IMR-90 (cell line): ENCODE data around the gene DCHS1.

Source experiments
- CEBPB ChIP-seq: IDR thresholded peaks from 2 replicates; pipeline ENCODE4 v1.6.1; 2012; ENCODE audit warnings: low read depth, low read length, improper control_type of control experiment
- CTCF ChIP-seq: conservative IDR thresholded peaks from 2 replicates; pipeline ENCODE4 v1.5.1; 2012; ENCODE audit warnings: mild to moderate bottlenecking, low read depth, low read length, improper control_type of control experiment
- FOS ChIP-seq: fragments of 150-350 bp; IDR thresholded peaks from 2 replicates; pipeline ENCODE4 v1.6.1; 2016; ENCODE audit warnings: low read depth, low read length
- NFE2L2 ChIP-seq: fragments of 150-350 bp; IDR thresholded peaks from 2 replicates; pipeline ENCODE4 v1.6.1; 2016; ENCODE audit warnings: low read depth, mild to moderate bottlenecking, low read length
- POLR2A ChIP-seq: IDR thresholded peaks from 2 replicates; pipeline ENCODE4 v1.6.1; 2012; ENCODE audit warnings: mild to moderate bottlenecking, low read depth, low read length
- RAD21 ChIP-seq: IDR thresholded peaks from 2 replicates; pipeline ENCODE4 v1.6.1; 2012; ENCODE audit warnings: low read length, improper control_type of control experiment
- RFX5 ChIP-seq: IDR thresholded peaks from 2 replicates; pipeline ENCODE4 v1.8.0; 2012; ENCODE audit warnings: low read depth, mild to moderate bottlenecking, low read length, moderate library complexity
- SMC3 ChIP-seq: fragments of 150-350 bp; IDR thresholded peaks from 2 replicates; pipeline ENCODE4 v1.6.1; 2016; ENCODE audit warnings: low read depth, mild to moderate bottlenecking, antibody characterized with exemption, low read length, moderate library complexity
- USF2 ChIP-seq: fragments of 150-350 bp; IDR thresholded peaks from 2 replicates; pipeline ENCODE4 v1.6.1; 2017; ENCODE audit warnings: mild to moderate bottlenecking, antibody characterized with exemption, low read length, low read depth

GRCh38 chr11:6614446-6614845, 41.2 kb downstream of the DCHS1 start:
- TF ChIP-seq CTCF, result no peak
- TF ChIP-seq FOS, result no peak
- no peak for TF ChIP-seq POLR2A
- TF ChIP-seq USF2, result no peak
- no peak for TF ChIP-seq RFX5
- no peak for TF ChIP-seq SMC3
- no peak for TF ChIP-seq CEBPB
- TF ChIP-seq NFE2L2, result no peak
- no peak for TF ChIP-seq RAD21
